Activated CD8-positive, alpha-beta memory T cell treated with anti-CD3 and anti-CD28 coated beads, Interleukin-2, amount 50 U/mL, for 24 hours (primary cell): ENCODE data around the gene CLTRN.
"Not testable (repeated sequence)": the region's sequence is repeated elsewhere in the genome, so short reads cannot be mapped to it uniquely, and the experiment has no call there.

Experiments
- DNase-seq: peaks from one replicate; pipeline ENCODE4 v3.0.0-alpha.2; 2020; ENCODE audit errors: extremely low read depth

CLTRN gene, protein sequence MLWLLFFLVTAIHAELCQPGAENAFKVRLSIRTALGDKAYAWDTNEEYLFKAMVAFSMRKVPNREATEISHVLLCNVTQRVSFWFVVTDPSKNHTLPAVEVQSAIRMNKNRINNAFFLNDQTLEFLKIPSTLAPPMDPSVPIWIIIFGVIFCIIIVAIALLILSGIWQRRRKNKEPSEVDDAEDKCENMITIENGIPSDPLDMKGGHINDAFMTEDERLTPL

DNA sequence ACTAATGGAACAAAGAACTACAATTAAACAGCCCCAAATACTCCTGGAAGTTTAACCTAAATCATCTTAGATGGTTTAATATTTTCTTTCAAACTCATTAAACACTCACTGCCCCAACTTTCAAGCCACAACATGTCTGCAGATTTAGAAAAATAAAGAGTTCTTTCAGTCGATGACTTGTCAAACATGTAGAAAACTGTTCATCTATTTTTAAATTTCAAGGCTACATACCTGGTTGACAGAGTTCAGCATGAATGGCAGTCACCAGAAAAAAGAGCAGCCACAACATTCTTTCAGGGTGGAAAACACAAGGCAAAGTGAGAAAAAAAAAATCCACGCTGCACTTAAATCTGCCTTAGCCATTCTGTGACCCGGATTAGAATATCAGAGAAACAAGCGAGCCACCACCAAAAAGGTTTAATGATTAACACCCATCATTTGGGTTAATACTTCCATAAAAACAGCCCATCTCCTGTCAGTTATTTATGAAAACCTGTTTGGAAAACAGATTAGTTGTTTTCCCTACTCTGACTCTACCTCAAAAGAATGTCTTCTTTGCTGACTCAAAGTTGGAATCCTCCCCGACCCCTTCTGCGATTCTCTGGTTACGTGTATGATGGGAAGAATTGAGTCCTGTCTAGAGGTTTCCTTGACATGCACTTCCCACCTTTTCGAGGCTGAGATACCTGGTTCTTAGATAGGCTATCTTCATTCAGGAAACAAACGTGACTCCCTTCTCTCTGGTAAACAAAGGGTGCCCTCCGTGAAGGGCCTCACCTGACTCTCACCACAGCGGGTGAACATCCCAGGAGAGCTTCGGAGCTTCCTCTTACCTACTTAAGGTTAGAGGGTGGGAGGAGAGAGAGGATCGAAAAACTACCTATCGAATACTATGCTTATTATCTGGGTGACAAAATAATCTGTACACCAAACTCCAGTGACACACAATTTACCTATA lies at the start of gene CLTRN:
CLTRN (minus strand) TSS at position 319 of the 958 bp plus-strand sequence; CDS start at position 289, 30 bp downstream.
- DNase-seq, result no peak

DNA sequence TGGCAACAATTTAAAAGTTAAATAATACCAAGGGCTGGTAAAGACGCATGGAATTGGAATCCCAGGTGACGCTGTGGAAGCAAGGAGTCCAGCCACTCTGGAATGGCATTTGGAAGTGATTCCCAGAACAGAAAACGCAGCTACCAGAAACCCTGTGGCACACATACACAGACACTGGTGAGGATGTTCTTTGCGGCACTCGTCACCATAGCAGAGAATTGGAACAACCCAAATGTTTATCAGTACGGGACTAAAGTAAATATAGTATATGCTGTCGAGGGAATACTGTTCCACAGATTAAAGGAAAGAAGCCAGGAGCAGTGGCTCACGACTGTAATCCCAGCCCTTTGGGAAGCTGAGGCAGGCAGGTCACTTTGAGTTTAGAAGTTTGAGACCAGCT lies 39.7 kb upstream of the CLTRN start:
- not testable (repeated sequence) for DNase-seq

DNA sequence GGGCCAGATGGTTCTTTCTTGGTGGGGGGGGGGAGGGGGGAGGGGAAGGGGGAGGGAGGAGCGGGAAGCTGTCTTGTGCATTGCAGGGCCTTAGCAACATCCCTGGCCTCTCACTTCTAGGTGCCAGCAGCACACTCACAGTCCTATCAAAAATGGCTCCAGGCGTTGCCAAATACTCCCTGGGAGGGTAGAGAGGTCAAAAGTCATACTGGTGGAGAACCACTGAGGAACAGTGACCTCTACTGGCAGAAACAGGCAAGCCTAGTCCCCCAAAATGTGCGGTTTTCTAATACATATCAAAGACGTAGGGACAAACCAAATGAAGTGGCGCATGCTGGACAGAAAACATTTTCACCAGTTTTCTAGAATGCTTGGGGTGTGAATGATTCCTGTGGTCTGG lies 39.2 kb upstream of the CLTRN start:
- not testable (repeated sequence) for DNase-seq

DNA sequence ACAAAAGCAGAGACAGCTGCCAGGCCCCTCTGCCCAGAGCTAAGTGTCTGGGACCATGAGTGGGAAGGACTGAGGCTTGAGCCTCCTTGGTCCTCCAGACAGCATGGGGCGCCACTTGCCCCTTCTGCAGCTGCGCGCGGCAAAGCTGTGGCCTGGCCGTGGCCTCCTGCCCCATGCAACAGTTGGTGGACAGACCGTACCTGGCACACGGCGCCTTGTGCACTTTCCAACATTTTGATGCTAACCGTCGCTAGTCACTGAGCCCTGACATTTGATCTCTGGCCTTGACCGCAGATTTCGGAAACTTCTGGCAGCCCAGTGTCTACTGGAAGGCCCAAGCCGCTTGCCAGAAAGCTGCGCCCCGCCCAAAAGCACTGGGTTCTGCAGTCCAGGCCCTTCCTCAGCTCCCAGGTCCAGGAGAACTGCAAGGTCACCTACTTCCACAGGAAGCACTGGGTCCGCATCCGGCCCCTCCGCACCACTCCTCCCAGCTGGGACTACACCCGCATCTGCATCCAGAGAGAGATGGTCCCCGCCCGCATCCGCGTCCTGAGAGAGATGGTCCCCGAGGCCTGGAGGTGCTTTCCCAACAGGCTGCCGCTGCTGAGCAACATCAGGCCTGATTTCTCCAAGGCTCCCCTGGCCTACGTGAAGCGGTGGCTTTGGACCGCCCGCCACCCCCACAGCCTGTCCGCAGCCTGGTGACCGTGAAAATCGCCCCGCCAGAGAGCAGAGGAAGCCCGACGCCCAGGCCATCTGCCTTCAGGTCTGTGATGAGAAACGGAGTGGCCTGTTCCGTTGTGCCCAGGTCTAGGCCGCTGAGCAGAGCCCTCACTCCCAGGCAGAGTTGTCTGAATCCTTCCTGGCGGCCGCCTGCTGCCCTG lies 38.1 kb upstream of the CLTRN start:
- no peak for DNase-seq

DNA sequence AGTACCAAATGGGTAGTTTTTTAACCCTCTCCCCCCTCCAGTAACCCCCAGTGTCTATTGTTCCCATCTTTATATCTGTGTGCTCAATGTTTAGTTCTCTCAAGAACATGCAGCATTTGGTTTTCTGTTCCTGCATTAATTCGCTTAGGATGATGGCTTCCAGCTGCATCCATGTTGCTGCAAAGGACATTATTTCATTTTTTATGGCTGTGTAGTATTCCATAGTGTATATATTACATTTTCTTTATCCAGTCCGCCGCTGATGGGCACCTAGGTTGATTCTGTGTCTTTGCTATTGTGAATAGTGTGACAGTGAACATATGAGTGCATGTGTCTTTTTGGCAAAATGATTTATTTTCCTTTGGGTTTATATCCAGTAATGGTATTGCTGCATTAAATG lies 31.9 kb upstream of the CLTRN start:
- DNase-seq, result no peak

DNA sequence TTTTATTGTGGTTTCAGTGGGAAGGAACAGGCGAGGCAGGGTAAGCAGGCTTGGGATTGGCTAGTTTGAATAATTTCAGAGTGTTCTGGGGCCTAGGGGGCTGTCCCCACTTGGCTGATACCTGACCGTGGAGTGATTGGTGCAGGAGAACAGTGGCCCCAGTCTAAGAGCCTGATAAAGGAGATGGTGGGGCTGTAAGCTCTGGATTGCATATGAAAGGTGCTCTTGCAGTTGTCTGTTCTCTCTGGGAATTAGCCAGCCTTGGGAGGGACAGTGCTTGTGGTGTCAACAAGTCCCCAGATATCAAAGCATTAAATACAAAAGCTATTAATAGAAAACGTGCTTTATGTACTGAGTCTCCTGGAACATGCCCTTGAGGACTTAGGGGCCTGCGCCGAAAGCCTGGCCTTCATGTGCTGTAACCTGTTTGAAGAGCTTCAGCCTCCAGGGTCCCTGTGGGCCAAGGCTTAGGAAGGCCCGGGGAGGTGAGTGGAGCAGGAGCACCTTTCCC lies 30.4 kb upstream of the CLTRN start:
- DNase-seq, result no peak

DNA sequence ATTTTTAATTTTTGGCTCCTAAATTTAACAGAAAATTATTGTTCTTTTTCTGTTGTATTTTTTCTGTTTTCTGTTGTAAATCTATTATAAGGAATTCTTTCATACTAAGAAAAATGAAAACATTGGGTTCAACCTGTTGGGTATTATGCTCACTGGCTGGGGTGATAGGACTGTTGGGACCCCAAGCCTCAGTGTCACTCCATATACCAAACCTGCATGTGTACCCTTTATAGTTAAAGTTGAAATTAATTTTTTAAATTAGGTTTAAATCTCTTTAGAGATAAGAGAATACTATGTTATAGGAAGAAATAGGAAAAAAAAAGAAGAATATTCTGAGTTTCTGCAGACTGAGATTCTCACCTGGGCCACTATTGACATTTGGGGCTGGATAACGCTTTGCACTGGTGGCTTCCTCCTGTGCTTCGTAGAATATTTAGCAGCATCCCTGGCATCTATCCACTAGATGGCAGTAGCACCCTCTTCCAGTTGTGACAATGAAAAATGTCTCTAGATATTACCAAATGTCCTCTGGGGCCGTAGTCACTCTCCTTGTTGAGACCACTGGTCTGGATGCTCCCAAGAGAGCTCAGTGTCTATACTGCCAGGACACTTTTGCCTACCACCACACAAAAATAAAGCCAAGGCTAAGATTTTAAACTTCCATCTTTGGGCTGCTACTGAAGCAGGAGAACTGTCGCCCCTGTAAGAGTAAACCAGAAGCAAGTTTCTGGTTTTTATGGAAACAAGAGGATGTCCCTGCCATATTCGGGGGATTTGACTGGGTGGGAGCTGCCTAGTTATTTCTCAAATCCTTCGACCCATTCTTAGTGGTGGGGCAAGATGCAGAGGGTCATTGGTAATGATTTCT lies 22.4 kb upstream of the CLTRN start:
- no peak for DNase-seq

DNA sequence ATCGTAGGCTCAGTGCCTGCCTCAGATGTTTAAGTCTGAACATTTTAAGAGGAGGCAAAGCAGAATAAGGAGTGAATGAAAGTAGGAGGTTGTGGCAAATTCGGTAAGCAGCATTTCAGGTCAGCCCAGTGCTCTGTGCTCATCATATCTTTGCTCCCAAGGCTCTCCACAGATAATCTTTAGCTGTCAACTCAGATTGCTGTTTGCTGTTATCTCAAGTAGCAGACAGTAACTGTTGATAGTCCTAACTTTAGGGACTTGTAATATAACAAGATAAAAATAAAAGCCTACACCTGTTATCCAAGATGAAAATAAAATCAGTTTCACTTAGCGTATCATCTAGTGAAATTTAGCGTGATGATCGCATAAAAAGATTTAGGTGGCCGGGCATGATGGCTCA lies 18.6 kb upstream of the CLTRN start:
- DNase-seq, result no peak

DNA sequence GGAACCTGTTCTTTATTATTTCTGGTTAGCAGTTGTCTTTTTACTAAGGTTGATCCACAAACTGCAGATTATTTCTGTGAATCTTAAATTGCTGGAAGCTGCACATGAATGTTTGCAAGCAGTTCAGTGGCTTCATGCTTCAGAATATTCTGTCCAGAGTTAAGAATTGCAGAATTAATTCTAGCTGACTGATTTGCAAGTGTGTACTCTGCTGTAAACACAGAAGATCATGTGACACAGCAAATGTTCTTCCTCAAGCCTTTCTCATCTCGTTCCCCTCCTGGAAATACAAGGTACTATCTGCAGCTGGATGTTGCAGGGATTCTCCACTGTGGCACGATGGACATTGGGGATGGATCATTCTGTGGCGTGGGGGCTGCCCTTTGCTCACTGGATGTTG lies 16.8 kb upstream of the CLTRN start:
- DNase-seq, result no peak

DNA sequence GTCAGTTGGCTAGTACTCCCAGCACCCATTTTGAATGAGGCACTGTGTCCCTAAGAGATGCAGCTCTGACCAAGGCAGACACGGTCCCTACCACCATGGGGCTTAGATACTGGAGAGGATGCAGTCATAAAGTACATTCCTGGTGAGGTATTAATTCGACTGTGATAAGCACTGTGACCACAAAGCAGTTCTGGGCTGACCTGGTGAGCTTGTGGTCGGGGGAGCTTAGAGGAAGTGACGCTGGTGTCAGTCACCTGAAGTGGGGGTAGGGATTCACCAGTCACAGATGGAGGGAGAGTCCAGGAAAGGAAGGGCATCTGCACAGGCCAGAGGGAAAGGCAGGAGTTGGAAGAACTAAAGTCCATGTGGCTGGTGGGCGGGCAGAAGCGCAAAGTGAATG lies 15.8 kb upstream of the CLTRN start:
- DNase-seq, result no peak

DNA sequence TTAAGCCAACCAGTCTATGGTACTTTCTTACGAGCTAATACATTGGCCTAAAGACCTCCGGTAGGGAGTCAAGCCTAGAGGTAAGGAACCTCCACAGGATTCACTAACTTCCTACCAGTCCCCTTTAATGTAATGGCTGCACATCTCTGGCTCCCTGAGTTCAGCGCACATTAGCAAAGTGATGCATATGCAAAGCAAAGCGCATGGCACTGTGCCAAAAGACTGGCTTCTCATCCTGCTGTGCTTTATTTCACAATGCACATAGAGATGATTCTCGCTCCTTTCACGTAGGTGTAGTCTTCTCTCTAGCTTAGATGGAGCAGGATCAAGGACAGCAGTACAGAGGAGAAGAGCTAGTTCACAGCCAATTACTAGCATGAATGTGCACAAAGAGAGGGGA lies 14.6 kb upstream of the CLTRN start:
- no peak for DNase-seq

DNA sequence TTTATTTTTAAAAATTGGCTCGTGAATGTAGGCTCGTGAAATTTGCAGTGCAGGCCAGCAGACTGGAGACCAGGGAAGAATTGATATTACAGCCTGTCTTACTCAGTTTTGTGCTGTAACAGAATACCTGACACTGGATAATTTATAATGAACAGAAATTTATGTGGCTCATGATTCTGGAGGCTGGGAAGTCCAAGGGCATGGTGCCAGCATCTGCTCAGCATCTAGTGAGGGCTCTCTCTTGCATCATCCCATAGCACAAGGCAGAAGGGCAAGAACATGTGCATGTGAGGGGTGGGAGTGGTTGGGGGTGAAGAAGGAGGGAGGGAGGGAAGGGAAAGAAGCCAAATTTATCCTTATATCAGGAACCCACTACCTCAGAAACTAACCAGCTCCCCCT lies 13.7 kb upstream of the CLTRN start:
- no peak for DNase-seq

DNA sequence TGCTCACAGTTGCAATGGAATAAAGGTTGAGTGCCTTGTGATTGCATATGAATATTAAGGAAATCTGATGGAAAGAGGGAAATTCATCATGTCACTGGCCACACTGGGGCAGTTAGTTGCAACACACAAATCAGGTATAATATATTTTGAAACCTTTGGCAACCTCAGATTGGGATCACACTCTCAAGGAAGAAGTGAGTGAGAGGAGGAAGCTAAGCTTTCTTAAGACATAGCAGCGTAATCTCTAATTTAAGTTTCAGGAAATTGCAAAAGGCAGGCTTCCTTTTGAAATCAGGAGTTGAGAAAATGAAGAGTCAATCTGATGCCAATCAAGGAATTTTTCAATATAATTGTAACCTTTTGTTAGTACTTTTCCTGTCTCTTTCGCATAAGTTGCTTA lies 12.3 kb upstream of the CLTRN start:
- DNase-seq, result no peak

DNA sequence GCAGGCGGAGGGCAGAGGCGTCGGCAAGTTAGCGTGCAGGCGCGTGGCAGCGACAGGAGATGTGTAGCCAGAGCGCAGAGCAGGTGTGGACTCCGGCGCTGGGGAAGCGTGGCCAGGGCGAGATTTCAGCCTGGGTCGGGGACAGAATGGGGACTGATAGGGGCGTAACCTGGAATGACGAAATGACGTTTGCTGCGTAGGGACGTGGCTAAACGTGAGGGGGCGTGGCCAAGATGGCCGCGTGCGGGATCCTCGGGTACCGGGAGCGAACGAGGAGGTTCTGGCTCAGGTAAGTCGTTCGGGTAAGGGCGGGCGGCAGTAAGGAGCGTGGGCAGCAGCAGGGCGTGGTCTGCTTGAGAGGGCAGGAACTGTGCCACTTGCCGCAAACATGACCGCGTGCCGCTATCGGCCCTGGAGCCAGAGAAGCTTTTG lies 10.9 kb upstream of the CLTRN start:
- DNase-seq, result peak; percentile 69

DNA sequence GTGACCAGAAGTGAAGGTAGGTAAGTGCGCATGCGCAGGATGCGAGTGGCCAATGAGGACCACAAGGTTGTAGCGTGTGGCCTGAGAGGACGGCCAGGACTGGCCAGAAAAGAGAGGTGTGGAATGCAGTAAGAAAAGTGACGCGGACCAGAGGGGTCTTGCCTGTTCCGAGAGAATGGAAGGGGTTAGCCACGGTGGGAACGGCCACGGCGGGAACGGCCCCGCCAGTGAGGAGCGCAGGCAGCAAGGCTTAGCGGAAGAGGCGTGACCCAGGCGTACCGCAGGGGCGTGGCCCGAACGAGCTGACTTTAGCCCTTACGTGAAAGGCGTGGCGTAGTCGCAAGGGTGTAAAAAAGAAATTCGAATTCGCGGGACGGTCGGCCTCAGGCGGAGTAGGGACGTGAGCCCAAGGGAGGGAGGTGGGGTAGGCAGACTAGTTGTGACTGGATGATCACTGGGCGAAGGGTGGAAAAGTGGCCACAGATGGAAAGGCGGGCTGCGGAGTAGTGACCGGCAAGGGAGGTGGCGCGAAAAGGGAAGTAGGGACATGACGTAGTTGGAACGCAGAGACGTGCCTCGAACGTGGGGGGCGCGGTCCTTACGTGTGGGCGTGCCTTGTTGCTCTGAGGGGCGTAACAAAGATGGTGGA lies 10.4 kb upstream of the CLTRN start:
- DNase-seq, result peak; percentile 78

DNA sequence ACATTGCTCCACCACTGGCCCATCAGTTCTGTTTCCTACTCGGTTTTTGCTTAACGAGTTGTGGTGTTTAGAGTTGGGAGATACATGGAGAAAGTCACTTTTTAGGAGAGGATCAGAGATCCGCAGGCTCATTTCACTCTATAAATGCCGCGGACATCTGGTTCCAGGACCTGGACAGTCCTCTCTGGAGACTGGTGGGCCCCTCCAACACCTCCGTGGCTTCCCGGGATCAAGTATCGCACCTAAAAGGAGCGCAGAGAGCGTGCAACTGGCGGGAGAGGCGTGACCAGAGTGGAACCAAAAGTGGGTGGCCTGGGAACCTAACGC lies 9.9 kb upstream of the CLTRN start:
- DNase-seq, result no peak

DNA sequence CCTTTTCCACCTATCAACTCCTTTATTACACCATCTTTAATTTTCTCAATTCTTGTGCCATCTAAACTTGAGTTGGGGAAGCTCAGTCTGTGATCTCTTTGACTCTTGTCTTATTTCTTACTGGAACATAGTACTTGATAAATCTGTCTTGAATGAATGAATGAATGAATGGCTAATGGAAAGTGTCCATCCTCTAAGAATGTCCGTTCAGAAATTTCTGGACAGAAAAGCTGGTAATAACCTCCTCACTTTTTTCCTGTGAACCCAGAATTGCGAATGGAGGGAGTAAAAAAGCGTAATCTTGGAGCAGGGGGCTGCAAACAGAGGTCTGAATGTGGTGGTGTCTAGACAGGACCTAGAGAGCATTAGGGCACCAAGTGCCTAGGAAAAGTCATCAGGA lies 9.4 kb upstream of the CLTRN start:
- no peak for DNase-seq

DNA sequence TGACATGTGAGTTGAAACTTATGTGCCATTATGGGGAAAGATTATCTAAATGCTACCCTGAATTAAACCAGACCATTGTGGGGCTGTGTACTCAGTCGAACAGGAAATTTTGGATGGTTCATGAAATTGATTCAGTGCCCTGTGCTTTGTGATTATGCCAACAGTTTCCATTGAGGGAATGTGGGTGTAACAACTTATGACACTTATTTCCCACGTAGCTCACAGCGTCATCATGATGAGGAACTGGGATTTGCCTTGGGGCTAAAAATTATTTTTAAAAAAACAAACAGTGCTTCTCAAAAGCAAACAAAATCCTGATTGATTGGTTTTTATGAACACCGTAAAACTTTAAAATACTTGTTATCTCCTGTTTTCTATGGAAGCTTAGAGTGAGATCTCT lies 8.3 kb upstream of the CLTRN start:
- DNase-seq, result no peak

DNA sequence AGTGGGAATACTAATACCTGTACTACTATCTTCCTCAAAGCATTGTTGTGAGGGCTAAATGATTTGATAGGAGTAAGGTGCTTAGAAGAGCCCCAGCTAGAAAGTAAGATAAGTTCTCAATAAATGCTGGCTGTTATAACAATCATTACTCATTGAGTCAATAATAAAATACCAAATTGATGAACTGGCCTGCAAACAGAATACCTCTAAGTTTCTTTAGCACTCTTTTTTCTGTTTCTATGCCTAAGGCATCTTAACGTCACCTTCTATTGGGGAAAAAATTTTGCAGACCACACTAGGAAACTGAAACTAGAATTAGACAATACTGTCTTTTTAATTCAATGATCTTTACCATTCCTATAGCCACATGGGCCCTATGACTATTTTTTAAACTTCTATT lies 1.2 kb downstream of the CLTRN start:
- no peak for DNase-seq

DNA sequence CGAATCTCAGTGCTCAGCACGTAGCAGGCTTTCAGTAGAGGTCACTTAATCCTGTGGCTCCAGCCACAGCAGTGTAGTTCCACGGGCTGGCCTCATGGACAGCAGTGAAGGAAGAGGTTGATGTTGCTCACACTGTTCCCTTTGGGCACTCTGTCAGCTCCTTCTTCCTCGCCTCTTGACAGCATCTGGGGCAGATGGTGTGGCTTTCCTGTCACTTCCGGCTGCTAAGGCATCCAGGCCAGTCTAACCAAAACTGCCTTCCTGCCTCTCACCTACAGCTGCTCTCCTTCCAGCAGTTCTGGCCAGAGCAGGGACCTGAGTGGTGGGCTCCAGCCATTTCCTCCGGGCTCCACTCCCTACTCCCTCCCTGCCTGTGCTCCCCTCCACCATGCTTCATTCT lies 9.8 kb downstream of the CLTRN start:
- not testable (repeated sequence) for DNase-seq

DNA sequence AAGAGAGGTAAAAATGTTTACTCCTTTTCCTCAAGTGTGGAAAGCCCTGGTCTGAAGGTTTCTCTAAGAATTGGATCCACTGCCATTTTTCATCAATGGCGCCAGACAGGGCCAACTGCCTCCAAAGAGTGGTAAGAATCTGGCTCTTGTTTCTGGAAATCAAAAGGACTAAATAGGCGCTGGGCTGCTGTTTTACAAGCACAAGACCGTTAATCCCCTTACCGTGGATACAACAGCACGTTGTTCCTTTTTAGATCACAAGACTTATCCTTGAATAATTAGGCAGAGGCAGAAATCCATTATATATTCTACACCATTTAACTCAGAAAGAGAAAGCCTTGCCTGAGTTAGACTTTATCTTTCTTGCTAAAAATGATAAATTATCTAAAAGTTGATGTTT lies 10.6 kb downstream of the CLTRN start:
- no peak for DNase-seq
